OCI-LY1 (cell line): ENCODE results near the gene ARMH1.
"Not testable (repeated sequence)": the region's sequence is repeated elsewhere in the genome, so short reads cannot be mapped to it uniquely, and the experiment has no call there.

Experiments used
- H2AFZ ChIP-seq: fragments of 200-600 bp; sonication (generic), shearing (Covaris generic); 2 replicates; pipeline ENCODE4 v1.6.0; 2014; ENCODE audit warnings: antibody characterized with exemption, mild to moderate bottlenecking, low read length
- H3F3A ChIP-seq: fragments of 200-600 bp; sonication (generic), shearing (Covaris generic); 2 replicates; pipeline ENCODE4 v1.6.0; 2014; ENCODE audit warnings: mild to moderate bottlenecking, antibody characterized with exemption, low read length, moderate library complexity; ENCODE audit not compliant: insufficient read depth
- H3K27ac ChIP-seq: fragments of 200-600 bp; sonication (generic); 2 replicates; pipeline ENCODE4 v1.5.1; 2014; ENCODE audit warnings: low read length, mixed run types, mild to moderate bottlenecking, low read depth; ENCODE audit not compliant: poor library complexity, severe bottlenecking
- H3K27me3 ChIP-seq: fragments of 200-600 bp; sonication (generic); 2 replicates; pipeline ENCODE4 v1.6.0; 2014; ENCODE audit warnings: antibody characterized with exemption, mild to moderate bottlenecking, low read length, moderate library complexity; ENCODE audit not compliant: insufficient read depth
- H3K36me3 ChIP-seq: fragments of 200-600 bp; sonication (generic); 2 replicates; pipeline ENCODE4 v1.6.1; 2014; ENCODE audit warnings: mild to moderate bottlenecking, antibody characterized with exemption, low read length, moderate library complexity, mixed read lengths; ENCODE audit not compliant: insufficient read depth
- H3K4me1 ChIP-seq: fragments of 200-600 bp; sonication (generic); 2 replicates; pipeline ENCODE4 v1.5.1; 2014; ENCODE audit warnings: mild to moderate bottlenecking, low read length, moderate library complexity; ENCODE audit not compliant: insufficient read depth, severe bottlenecking
- H3K4me2 ChIP-seq: fragments of 200-600 bp; sonication (generic), shearing (Covaris generic); 2 replicates; pipeline ENCODE4 v1.6.1; 2014; ENCODE audit warnings: low read length
- H3K4me3 ChIP-seq: fragments of 200-600 bp; sonication (generic); 2 replicates; pipeline ENCODE4 v1.5.1; 2014; ENCODE audit warnings: low read length, low read depth, mild to moderate bottlenecking, mixed read lengths; ENCODE audit not compliant: poor library complexity, severe bottlenecking
- H3K79me2 ChIP-seq: fragments of 200-600 bp; shearing (Covaris generic); 2 replicates; pipeline ENCODE4 v1.6.1; 2016; ENCODE audit warnings: mixed run types, low read length, mixed read lengths; ENCODE audit not compliant: insufficient read depth
- H3K9ac ChIP-seq: fragments of 200-600 bp; sonication (generic), shearing (Covaris generic); 2 replicates; pipeline ENCODE4 v1.6.1; 2014; ENCODE audit warnings: mild to moderate bottlenecking, low read length, mixed read lengths
- H3K9me2 ChIP-seq: fragments of 200-600 bp; sonication (generic), shearing (Covaris generic); 2 replicates; pipeline ENCODE4 v1.6.1; 2014; ENCODE audit warnings: low read depth, mild to moderate bottlenecking, low read length, mixed read lengths
- H3K9me3 ChIP-seq: fragments of 200-600 bp; shearing (Covaris generic); 2 replicates; pipeline ENCODE4 v1.6.1; 2014; ENCODE audit warnings: low read length, mixed read lengths
- H4K20me1 ChIP-seq: fragments of 200-600 bp; sonication (generic), shearing (Covaris generic); 2 replicates; pipeline ENCODE4 v1.6.0; 2016; ENCODE audit warnings: mild to moderate bottlenecking, low read length; ENCODE audit not compliant: insufficient read depth
- EZH2 ChIP-seq: fragments of 200-600 bp; sonication (generic), shearing (Covaris generic); IDR thresholded peaks from 2 replicates; pipeline ENCODE4 v1.8.0; 2017; ENCODE audit warnings: borderline replicate concordance, mixed run types, mild to moderate bottlenecking, antibody characterized with exemption, low read length, moderate library complexity, mixed read lengths
- TF ChIP-seq, protein P1 (sequence below): fragments of 200-600 bp; sonication (generic), shearing (Covaris generic); IDR thresholded peaks from 2 replicates; pipeline ENCODE4 v1.5.1; 2017; ENCODE audit warnings: mild to moderate bottlenecking, antibody characterized with exemption, low read length, moderate library complexity, mixed read lengths

ARMH1 gene

DNA sequence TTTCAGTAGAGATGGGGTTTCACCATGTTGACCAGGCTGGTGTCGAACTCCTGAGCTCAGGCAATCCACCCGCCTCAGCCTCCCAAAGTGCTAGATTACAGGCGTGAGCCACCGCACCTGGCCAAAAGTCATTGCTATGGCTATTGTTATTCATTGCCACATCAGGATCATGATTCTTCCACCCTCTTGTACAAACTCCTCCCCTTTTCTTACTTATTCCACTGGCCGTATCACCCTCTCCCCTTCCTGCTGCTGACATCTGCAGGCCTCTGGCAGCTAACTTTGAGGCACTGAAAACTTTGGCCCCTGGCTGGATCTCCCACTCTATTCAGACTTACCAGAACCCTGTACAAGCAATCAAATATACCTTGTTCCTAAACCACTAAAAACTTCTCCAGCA is 11.1 kb upstream of the ARMH1 start:
- Histone ChIP-seq H3K4me1 (peaks cover 7% of the 10 kb centered on the region), H3K9ac (no peak overlapping the region), H3K79me2 (no peaks in the 10 kb centered on the region), H3K27me3 (no peaks in the 10 kb centered on the region), H3K9me3 (no peaks in the 10 kb centered on the region), H4K20me1 (no peaks in the 10 kb centered on the region), H3K27ac (no peak overlapping the region), H3F3A (no peaks in the 10 kb centered on the region), H3K4me2 (no peak overlapping the region), H3K9me2 (no peaks in the 10 kb centered on the region), H3K4me3 (no peak overlapping the region), H3K36me3 (no peaks in the 10 kb centered on the region), H2AFZ (no peak overlapping the region)
- no peak for TF ChIP-seq EZH2
- TF ChIP-seq, protein P1, sequence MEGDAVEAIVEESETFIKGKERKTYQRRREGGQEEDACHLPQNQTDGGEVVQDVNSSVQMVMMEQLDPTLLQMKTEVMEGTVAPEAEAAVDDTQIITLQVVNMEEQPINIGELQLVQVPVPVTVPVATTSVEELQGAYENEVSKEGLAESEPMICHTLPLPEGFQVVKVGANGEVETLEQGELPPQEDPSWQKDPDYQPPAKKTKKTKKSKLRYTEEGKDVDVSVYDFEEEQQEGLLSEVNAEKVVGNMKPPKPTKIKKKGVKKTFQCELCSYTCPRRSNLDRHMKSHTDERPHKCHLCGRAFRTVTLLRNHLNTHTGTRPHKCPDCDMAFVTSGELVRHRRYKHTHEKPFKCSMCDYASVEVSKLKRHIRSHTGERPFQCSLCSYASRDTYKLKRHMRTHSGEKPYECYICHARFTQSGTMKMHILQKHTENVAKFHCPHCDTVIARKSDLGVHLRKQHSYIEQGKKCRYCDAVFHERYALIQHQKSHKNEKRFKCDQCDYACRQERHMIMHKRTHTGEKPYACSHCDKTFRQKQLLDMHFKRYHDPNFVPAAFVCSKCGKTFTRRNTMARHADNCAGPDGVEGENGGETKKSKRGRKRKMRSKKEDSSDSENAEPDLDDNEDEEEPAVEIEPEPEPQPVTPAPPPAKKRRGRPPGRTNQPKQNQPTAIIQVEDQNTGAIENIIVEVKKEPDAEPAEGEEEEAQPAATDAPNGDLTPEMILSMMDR, result no peak

DNA sequence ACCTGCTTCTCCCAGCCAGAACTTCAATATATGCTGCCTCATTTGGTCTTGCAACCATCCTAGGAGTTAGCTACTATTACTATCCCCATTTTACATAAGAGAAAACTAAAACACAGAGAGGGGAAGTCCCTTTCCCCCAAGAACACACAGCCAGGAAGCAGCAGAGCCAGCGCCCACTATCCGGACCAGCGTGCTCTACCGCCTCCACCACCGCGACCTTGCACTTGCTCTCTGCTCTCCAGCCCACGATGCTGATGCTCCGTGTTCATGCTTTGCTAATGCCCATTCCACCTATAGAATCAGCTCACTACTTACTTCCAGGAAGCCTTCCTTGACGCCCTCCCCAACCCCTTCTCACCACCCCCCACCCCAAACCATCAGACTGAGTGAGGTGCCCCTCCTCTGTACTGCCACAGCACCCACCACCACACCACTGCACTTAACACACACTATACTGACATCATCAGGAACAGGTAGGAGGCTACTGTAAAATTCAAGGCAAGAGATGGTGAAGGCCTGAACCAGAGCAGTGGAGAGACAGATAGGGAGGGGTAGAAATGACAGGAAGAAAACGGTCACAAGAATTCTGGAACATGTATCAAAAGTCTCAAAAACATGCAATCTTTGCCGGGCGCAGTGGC is 9.7 kb upstream of the ARMH1 start:
- Histone ChIP-seq H3F3A (no peaks in the 10 kb centered on the region), H2AFZ (no peak overlapping the region), H3K79me2 (no peaks in the 10 kb centered on the region), H3K4me1 (peaks cover 7% of the 10 kb centered on the region), H3K4me2 (no peak overlapping the region), H3K27ac (no peak overlapping the region), H4K20me1 (no peaks in the 10 kb centered on the region), H3K9ac (no peak overlapping the region), H3K9me2 (no peaks in the 10 kb centered on the region), H3K36me3 (no peaks in the 10 kb centered on the region), H3K4me3 (no peak overlapping the region), H3K27me3 (no peaks in the 10 kb centered on the region), H3K9me3 (no peaks in the 10 kb centered on the region)
- no peak for TF ChIP-seq EZH2
- TF ChIP-seq, protein P1, result no peak

- not testable (repeated sequence) for H3K9ac ChIP-seq, H2AFZ ChIP-seq, H4K20me1 ChIP-seq, H3K9me2 ChIP-seq, H3K27me3 ChIP-seq, H3K4me2 ChIP-seq, H3F3A ChIP-seq, H3K36me3 ChIP-seq, H3K9me3 ChIP-seq, H3K4me1 ChIP-seq, H3K79me2 ChIP-seq, H3K27ac ChIP-seq, H3K4me3 ChIP-seq
Observed at GRCh38 chr1:44666719-44667118, 7.8 kb upstream of the ARMH1 start.
